Spleen (tissue), 11 donors: ENCODE data around the gene DCAF4L1. TPM values are rescaled to one million over a fixed set of nuclear protein-coding genes. Genes with fewer than 3 reads are reported as not detected.

Source experiments
- DNase-seq: peaks from one replicate; pipeline ENCODE4 v3.0.0-alpha.2; 2020
- H3K27ac ChIP-seq, 8 donors: fragments of 200-600 bp; sonication (generic) in 7 of 8; 1 replicate in 4 of 8; 2 replicates in 4 of 8; pipeline versions ENCODE4 v1.5.0 to v1.8.0; 2016 to 2021; ENCODE audit warnings: inconsistent platforms in 4 of 8, mild to moderate bottlenecking in 4 of 8, moderate library complexity in 1 of 8
- H3K27me3 ChIP-seq, 7 donors: fragments of 200-600 bp; sonication (generic) in 6 of 7; replicated peaks in 1 of 7; 1 replicate in 4 of 7; 2 replicates in 3 of 7; pipeline versions ENCODE4 v1.5.0 to v1.8.0; 2016 to 2021; ENCODE audit warnings: inconsistent platforms in 3 of 7, mild to moderate bottlenecking in 1 of 7
- H3K36me3 ChIP-seq, 6 donors: fragments of 200-600 bp; sonication (generic) in 5 of 6; 1 replicate in 4 of 6; 2 replicates in 2 of 6; pipeline versions ENCODE4 v1.5.0 to v1.8.0; 2016 to 2021; ENCODE audit warnings: inconsistent platforms in 2 of 6
- H3K4me1 ChIP-seq, 6 donors: fragments of 200-600 bp; sonication (generic) in 5 of 6; 1 replicate in 3 of 6; 2 replicates in 3 of 6; pipeline versions ENCODE4 v1.5.0 to v1.8.0; 2016 to 2021; ENCODE audit warnings: inconsistent platforms in 3 of 6
- H3K4me3 ChIP-seq, 8 donors: fragments of 200-600 bp; sonication (generic) in 7 of 8; 1 replicate in 4 of 8; 2 replicates in 4 of 8; pipeline versions ENCODE4 v1.5.0 to v1.8.0; 2016 to 2021; ENCODE audit warnings: inconsistent platforms in 4 of 8, mild to moderate bottlenecking in 4 of 8, moderate library complexity in 2 of 8
- H3K9me3 ChIP-seq, 8 donors: fragments of 200-600 bp; sonication (generic) in 7 of 8; 1 replicate in 4 of 8; 2 replicates in 4 of 8; pipeline versions ENCODE4 v1.5.0 to v1.8.0; 2016 to 2021; ENCODE audit warnings: inconsistent platforms in 4 of 8
- POLR2A ChIP-seq, 3 donors: fragments of 450-650 bp; IDR thresholded peaks; one replicate each; pipeline ENCODE4 v1.5.1; 2017; ENCODE audit warnings: antibody characterized with exemption in 3 of 3, mild to moderate bottlenecking in 1 of 3
- POLR2AphosphoS5 ChIP-seq, 3 donors: sonication (generic); formaldehyde crosslinking; IDR thresholded peaks; one replicate each; pipeline ENCODE4 v1.5.1; 2017; ENCODE audit warnings: antibody characterized with exemption in 3 of 3
- whole genome bisulfite sequencing, 5 donors: extraction: QIAGEN DNeasy Blood & Tissue Kit in 3 of 5; methylation state at CpG; one replicate each; pipeline versions ENCODE4 v1.1.5 to v1.1.7; 2013 to 2018; 5-methylcytosine and 5-hydroxymethylcytosine counted together
- intact Hi-C: fragments of 100-400 bp; cut with DNase I; formaldehyde crosslinking; loops from one replicate; pipeline ENCODE4 v1.15.0; 2023; ENCODE audit warnings: low total_unique reads
- polyA plus RNA-seq, 3 donors: library from polyadenylated mRNA; stranded (reverse); fragments of 200-250 nt; gene quantifications; one replicate each; pipeline ENCODE4 v1.2.1, GENCODE V29; 2013
- total RNA-seq, 7 donors: library from RNA; depleted of rRNA in 3 of 7; stranded (reverse); fragments of >200 nt in 3 of 7; fragmentation: NEBNext Ultra II Directional in 4 of 7; extraction: Animal tissue kit (Norgen Biotek cat#: 25700) in 4 of 7; gene quantifications; one replicate each; pipeline versions ENCODE4 v1.1.0 to v1.2.1, GENCODE V29; 2016 to 2021
- TF ChIP-seq, protein P1 (sequence below), 11 experiments: fragments of 200-600 bp in 7 of 11; fragments of 450-650 bp in 4 of 11; sonication (generic) in 4 of 11; IDR thresholded peaks in 8 of 11; conservative IDR thresholded peaks in 3 of 11; 1 replicate in 7 of 11; 2 replicates in 4 of 11; pipeline versions ENCODE4 v1.4.0 to v1.8.0; 2016 to 2021; ENCODE audit warnings: antibody characterized with exemption in 11 of 11, inconsistent platforms in 4 of 11, mild to moderate bottlenecking in 1 of 11
- donor health status: healthy with polysubstance abuse.
- donor health status: DM: no; HTN: no; CAD: no; lungs with moderate emphysema.
- donor health status: DM: no; HTN: no; CAD: no.
- donor health status: Bipolar disorder and iron deficiency.
- donor health status: healthy.
- donor health status: DM: no; HTN: no; CAD: no.
- donor health status: DM: yes; HTN: yes; CAD: no.

The DCAF4L1 gene
- total and polyA plus RNA-seq, 10 donors, result 0.15 to 2.5 (median 0.49) TPM

DNA sequence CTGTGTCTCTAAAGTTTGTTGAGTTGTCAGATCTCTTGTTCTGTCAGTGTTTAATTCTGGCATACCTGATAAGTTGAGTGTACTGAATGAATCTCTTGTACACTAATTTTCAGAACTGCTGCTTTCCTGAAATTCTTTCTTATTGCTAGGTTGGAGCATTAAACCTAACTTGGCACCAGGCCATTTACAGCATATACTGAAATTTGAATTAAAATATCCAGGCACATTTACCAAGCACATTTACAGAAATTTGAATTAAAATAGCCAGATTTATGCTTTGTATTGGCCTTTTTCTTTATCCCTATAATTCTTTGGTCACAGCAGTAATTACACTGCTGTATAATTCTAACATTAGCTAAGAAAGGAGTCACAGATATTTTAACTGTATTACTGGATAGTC lies 37.5 kb upstream of the DCAF4L1 start:
- no peak overlapping the region for H3K4me3 ChIP-seq
- no peak for DNase-seq
- H3K36me3 ChIP-seq, result peaks cover 0 to 100% (median 43%) of the 10 kb centered on the region in 6 donors
- no peaks in the 10 kb centered on the region for H3K9me3 ChIP-seq
- H3K4me1 ChIP-seq, result peaks cover 0 to 32% (median 3%) of the 10 kb centered on the region in 6 donors
- intact Hi-C loops, result no loop called here
- H3K27me3 ChIP-seq, result no peaks in the 10 kb centered on the region
- TF ChIP-seq, protein P1, sequence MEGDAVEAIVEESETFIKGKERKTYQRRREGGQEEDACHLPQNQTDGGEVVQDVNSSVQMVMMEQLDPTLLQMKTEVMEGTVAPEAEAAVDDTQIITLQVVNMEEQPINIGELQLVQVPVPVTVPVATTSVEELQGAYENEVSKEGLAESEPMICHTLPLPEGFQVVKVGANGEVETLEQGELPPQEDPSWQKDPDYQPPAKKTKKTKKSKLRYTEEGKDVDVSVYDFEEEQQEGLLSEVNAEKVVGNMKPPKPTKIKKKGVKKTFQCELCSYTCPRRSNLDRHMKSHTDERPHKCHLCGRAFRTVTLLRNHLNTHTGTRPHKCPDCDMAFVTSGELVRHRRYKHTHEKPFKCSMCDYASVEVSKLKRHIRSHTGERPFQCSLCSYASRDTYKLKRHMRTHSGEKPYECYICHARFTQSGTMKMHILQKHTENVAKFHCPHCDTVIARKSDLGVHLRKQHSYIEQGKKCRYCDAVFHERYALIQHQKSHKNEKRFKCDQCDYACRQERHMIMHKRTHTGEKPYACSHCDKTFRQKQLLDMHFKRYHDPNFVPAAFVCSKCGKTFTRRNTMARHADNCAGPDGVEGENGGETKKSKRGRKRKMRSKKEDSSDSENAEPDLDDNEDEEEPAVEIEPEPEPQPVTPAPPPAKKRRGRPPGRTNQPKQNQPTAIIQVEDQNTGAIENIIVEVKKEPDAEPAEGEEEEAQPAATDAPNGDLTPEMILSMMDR (IDR thresholded peaks at IDR 0.05 in 8 of 11, conservative IDR thresholded peaks at IDR 0.05 in 3 of 11), result no peak
- no peak for TF ChIP-seq POLR2AphosphoS5 (IDR thresholded peaks at IDR 0.05)
- TF ChIP-seq POLR2A (IDR thresholded peaks at IDR 0.05), result no peak
- H3K27ac ChIP-seq, result no peak overlapping the region

DNA sequence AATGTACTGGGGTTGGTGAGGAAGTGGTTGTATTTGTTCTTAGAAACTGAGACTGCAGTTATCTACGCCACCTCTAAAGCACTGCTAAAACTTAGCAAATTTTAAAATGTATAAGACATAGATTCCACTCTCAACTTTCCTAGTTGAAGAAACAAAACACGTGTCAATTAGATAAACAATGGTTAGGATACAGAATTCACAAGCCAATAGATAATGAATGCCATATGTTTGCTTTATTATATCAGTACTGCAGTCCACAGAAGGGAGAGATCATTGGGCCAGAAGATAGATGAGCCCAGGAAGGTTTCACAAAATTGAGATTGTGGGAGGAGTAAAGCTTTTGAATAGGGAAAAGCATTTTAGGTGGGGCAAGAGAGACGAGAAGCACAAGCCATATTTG lies 32.0 kb upstream of the DCAF4L1 start:
- no peak overlapping the region for H3K27ac ChIP-seq
- intact Hi-C loops, result no loop called here
- H3K9me3 ChIP-seq, result no peaks in the 10 kb centered on the region
- DNase-seq, result no peak
- peaks cover 4 to 100% (median 72%) of the 10 kb centered on the region in 6 donors for H3K36me3 ChIP-seq
- no peaks in the 10 kb centered on the region for H3K27me3 ChIP-seq
- WGBS, 5 donors, result 79 to 93% (median 89%) methylated on average over 3 of the region's 3 CpGs
- TF ChIP-seq, protein P1 (IDR thresholded peaks at IDR 0.05 in 8 of 11, conservative IDR thresholded peaks at IDR 0.05 in 3 of 11), result no peak
- TF ChIP-seq POLR2A (IDR thresholded peaks at IDR 0.05) (no peak), POLR2AphosphoS5 (IDR thresholded peaks at IDR 0.05) (no peak)
- H3K4me1 ChIP-seq, result no peaks in the 10 kb centered on the region
- H3K4me3 ChIP-seq, result no peak overlapping the region

DNA sequence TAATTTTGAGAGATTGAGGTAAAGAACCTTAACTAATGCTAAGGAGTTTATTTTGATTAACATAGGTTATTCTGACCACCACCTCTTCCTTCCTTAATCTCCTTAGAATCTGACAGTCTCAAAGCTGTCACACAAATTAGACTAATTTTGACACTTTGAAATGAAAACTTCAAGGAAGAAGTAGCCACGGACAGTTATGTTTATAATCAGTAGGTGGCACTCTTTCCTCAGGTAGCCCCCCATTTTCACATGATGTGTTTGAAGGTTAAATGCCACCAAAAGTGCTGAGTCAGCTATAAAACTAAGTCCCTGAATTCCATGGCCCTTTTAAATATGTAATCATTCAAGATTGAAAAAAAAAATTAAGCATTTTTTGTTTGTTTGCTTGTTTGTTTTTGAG lies 23.9 kb upstream of the DCAF4L1 start:
- Histone ChIP-seq H3K36me3 (peaks cover 0 to 43% (median 25%) of the 10 kb centered on the region in 6 donors), H3K4me3 (no peak overlapping the region), H3K27me3 (no peaks in the 10 kb centered on the region), H3K4me1 (no peaks in the 10 kb centered on the region), H3K27ac (no peak overlapping the region), H3K9me3 (no peaks in the 10 kb centered on the region)
- TF ChIP-seq POLR2A (IDR thresholded peaks at IDR 0.05), result no peak
- no peak for TF ChIP-seq POLR2AphosphoS5 (IDR thresholded peaks at IDR 0.05)
- TF ChIP-seq, protein P1 (IDR thresholded peaks at IDR 0.05 in 8 of 11, conservative IDR thresholded peaks at IDR 0.05 in 3 of 11), result peak in 5 of 11 experiments; percentile 19 to 30 (median 28)
- no peak for DNase-seq
- intact Hi-C loops, result no loop called here
- 6 to 25% (median 21%) methylated on average over 1 of the region's 1 CpG for WGBS, 5 donors

DNA sequence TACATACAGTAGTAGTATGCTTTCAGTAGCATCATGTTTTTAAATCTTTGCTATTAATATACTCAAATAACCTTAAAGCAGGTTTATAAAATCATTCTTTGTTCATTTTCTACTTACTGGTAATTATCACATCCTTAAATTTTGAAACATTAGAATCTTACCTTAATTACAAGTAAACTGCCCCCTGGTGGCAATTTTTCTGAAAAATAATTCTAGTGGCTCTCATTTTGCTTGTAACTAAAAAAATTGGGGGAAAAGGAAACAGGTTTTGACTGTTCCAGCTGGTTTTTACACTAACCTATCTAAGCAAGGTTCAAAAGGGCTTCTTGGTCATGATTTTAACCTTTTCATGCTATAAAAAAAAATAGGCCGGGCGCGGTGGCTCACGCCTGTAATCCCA lies 18.5 kb upstream of the DCAF4L1 start:
- H3K4me3 ChIP-seq, result no peak overlapping the region
- no peak for DNase-seq
- 90 to 98% (median 94%) methylated on average over 4 of the region's 4 CpGs for WGBS, 5 donors
- no peaks in the 10 kb centered on the region for H3K4me1 ChIP-seq
- TF ChIP-seq, protein P1 (IDR thresholded peaks at IDR 0.05 in 8 of 11, conservative IDR thresholded peaks at IDR 0.05 in 3 of 11), result peak in 6 of 11 experiments; percentile 10 to 28 (median 25)
- no peak for TF ChIP-seq POLR2AphosphoS5 (IDR thresholded peaks at IDR 0.05)
- H3K27me3 ChIP-seq, result no peaks in the 10 kb centered on the region
- intact Hi-C loops, result no loop called here
- peaks cover 0 to 5% (median 2%) of the 10 kb centered on the region in 8 donors for H3K9me3 ChIP-seq
- H3K27ac ChIP-seq, result no peak overlapping the region
- H3K36me3 ChIP-seq, result peaks cover 0 to under 1% (median 0%) of the 10 kb centered on the region in 6 donors
